HG03558 (cell line): ENCODE results near the gene RGS2.

Experiments
- ATAC-seq: cut with Tn5 transposase; IDR thresholded peaks from one replicate; pipeline ENCODE4 v1.9.1; 2021; ENCODE audit warnings: moderate number of reproducible peaks; ENCODE audit not compliant: unreplicated experiment; ENCODE audit errors: extremely low read depth

The RGS2 gene

GRCh38 chr1:192794768-192795035 is 14.1 kb upstream of the RGS2 start:
- no peak for ATAC-seq

- no peak for ATAC-seq
Observed at GRCh38 chr1:192795916-192796618, 12.8 kb upstream of the RGS2 start.

GRCh38 chr1:192797143-192797542 is 11.7 kb upstream of the RGS2 start:
- no peak for ATAC-seq

- ATAC-seq = no peak
Observed at GRCh38 chr1:192797891-192798290, 10.9 kb upstream of the RGS2 start.

GRCh38 chr1:192801451-192801850 is 7.4 kb upstream of the RGS2 start:
- no peak for ATAC-seq

- ATAC-seq = no peak
Observed at GRCh38 chr1:192802406-192802805, 6.4 kb upstream of the RGS2 start.

GRCh38 chr1:192803501-192803900 is 5.3 kb upstream of the RGS2 start:
- ATAC-seq = no peak

GRCh38 chr1:192805832-192806323 is 3.0 kb upstream of the RGS2 start:
- ATAC-seq = peak; percentile 19

GRCh38 chr1:192807211-192808162 is 1.4 kb upstream of the RGS2 start:
- peak; percentile 30 for ATAC-seq

- no peak for ATAC-seq
Observed at GRCh38 chr1:192808163-192808517, 699 bp upstream of the RGS2 start.

- no peak for ATAC-seq
Observed at GRCh38 chr1:192809307-192810252, 741 bp downstream of the RGS2 start.

- ATAC-seq = no peak
Observed at GRCh38 chr1:192810253-192810880, 1.5 kb downstream of the RGS2 start.

- no peak for ATAC-seq
Observed at GRCh38 chr1:192811006-192811405, 2.2 kb downstream of the RGS2 start.

GRCh38 chr1:192811594-192812239 is 2.9 kb downstream of the RGS2 start:
- ATAC-seq = no peak

GRCh38 chr1:192812420-192813209 is 3.8 kb downstream of the RGS2 start:
- no peak for ATAC-seq

- no peak for ATAC-seq
Observed at GRCh38 chr1:192814805-192815204, 6.0 kb downstream of the RGS2 start.

- ATAC-seq = no peak
Observed at GRCh38 chr1:192817246-192817645, 8.4 kb downstream of the RGS2 start.

GRCh38 chr1:192821296-192821695 is 12.5 kb downstream of the RGS2 start:
- no peak for ATAC-seq

- no peak for ATAC-seq
Observed at GRCh38 chr1:192824511-192824910, 15.7 kb downstream of the RGS2 start.
